ENCODE measurements around the gene TRMT10A. TPM values are rescaled to one million over a fixed set of nuclear protein-coding genes. Genes with fewer than 3 reads are reported as not detected.

TRMT10A gene
- total RNA-seq, 4 donors from 2014 or later, result 3.9 to 7.8 (median 5.8) TPM

GRCh38 chr4:99506781-99507180 lies 57.1 kb downstream of the TRMT10A start:
- no peak for DNase-seq (ENCODE audit: low spot score in 2 of 2)
- no peak overlapping the region for H3K4me3 ChIP-seq
- TF ChIP-seq POLR2AphosphoS5 (IDR thresholded peaks at IDR 0.05), result no peak
- TF ChIP-seq POLR2A (IDR thresholded peaks at IDR 0.05), result no peak
- no peak for TF ChIP-seq CTCF (IDR thresholded peaks at IDR 0.05)
- TF ChIP-seq EP300 (IDR thresholded peaks at IDR 0.05), result no peak
- H3K9me3 ChIP-seq, result peaks cover 4% of the 10 kb centered on the region
- H3K36me3 ChIP-seq, result no peaks in the 10 kb centered on the region
- H3K27ac ChIP-seq, result no peak overlapping the region
- no peaks in the 10 kb centered on the region for H3K27me3 ChIP-seq
- no peaks in the 10 kb centered on the region for H3K4me1 ChIP-seq
- 24% methylated on average over 2 of the region's 2 CpGs for WGBS

DNA sequence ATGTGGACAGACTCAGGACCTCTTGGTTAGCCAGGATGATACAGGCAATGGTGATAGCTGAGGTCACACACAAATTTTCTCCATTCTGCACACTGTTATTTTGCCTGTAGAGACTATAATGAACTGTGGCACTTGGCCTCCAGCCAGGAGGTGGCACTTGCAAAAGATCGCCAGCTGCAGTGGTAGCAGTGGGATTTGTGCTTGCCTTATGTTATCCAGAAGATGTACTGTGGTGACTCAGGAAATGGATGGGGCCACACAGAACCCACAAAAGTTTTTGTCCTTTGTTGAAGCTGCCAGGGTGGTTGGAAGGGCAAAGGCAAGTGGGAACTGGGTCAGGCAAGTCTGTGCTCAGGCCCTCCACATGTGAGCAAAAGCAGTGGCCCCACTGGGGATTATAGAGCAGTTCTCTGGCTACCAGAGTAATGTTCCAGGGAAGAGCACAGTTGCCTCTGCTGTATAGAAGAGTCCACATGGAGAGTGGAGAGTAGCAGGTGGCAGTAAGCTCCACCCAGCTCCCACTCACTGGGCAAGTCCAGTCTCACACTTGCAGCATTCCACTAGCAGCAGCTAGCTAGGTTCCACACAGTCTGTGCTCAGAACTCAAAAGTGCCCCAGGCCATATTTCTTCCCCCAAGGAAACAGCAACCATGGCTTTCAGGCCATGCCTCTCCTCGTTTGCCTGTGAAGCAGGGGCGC lies 58.9 kb downstream of the TRMT10A start:
- Histone ChIP-seq H3K36me3 (no peaks in the 10 kb centered on the region), H3K27me3 (no peaks in the 10 kb centered on the region), H3K9me3 (peaks cover 4% of the 10 kb centered on the region), H3K4me1 (no peaks in the 10 kb centered on the region), H3K4me3 (no peak overlapping the region), H3K27ac (no peak overlapping the region)
- no peak for DNase-seq (ENCODE audit: low spot score in 2 of 2)
- WGBS, result 66% methylated on average over 3 of the region's 3 CpGs
- TF ChIP-seq EP300 (IDR thresholded peaks at IDR 0.05), result no peak
- TF ChIP-seq CTCF (IDR thresholded peaks at IDR 0.05), result no peak
- no peak for TF ChIP-seq POLR2A (IDR thresholded peaks at IDR 0.05)
- TF ChIP-seq POLR2AphosphoS5 (IDR thresholded peaks at IDR 0.05), result no peak

Other genes starting within 250 kb of the TRMT10A start
- 100 to 1,000 TPM in 3 of 4 donors, 10 to 100 TPM in 1; 72.9 to 318 (median 212) TPM for gene ADH1B, start 242.6 kb downstream of the TRMT10A start, total RNA-seq
- 1 to 10 TPM in 1 of 4 donors, under 1 TPM in 2, not detected in 1; 0.36 to 1.6 (median 0.64) TPM for gene ADH1C, start 211.3 kb downstream of the TRMT10A start, total RNA-seq
- 1 to 10 TPM in 2 of 4 donors, under 1 TPM in 2; 0.24 to 1.2 (median 0.76) TPM for gene ADH7, start 128.7 kb downstream of the TRMT10A start, total RNA-seq
- gene C4orf17, start 53.0 kb downstream of the TRMT10A start, total RNA-seq, result not detected
- gene MTTP, start 10.8 kb upstream of the TRMT10A start, total RNA-seq, result 1 to 10 TPM in 2 of 4 donors, under 1 TPM in 1, not detected in 1; 0.97 to 1.6 (median 1.3) TPM
- not detected for gene C4orf54, start 93.8 kb upstream of the TRMT10A start, total RNA-seq